ENCODE measurements around the gene ARHGAP44.

DNA sequence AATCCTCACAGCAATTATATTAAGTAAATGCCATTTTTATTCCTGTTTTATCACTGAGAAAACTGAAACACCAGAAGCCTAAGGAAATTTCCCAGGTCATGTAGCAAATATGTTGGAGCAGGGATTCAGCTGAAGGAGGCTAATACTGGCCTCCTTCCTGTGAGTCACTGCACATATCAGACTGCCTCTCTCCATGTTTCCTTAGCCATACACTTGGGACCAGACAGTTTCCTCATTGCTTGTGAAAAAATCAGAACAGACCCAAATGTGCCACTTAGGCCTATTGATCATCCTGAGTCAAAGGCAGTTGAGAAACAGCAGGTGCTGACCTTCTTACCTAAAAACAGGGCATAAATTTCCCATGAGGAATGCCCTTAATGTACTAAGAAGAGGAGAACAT is 247.5 kb downstream of the ARHGAP44 start:
- no peak for TF ChIP-seq POLR2A (IDR thresholded peaks at IDR 0.05)
- TF ChIP-seq, protein P1, sequence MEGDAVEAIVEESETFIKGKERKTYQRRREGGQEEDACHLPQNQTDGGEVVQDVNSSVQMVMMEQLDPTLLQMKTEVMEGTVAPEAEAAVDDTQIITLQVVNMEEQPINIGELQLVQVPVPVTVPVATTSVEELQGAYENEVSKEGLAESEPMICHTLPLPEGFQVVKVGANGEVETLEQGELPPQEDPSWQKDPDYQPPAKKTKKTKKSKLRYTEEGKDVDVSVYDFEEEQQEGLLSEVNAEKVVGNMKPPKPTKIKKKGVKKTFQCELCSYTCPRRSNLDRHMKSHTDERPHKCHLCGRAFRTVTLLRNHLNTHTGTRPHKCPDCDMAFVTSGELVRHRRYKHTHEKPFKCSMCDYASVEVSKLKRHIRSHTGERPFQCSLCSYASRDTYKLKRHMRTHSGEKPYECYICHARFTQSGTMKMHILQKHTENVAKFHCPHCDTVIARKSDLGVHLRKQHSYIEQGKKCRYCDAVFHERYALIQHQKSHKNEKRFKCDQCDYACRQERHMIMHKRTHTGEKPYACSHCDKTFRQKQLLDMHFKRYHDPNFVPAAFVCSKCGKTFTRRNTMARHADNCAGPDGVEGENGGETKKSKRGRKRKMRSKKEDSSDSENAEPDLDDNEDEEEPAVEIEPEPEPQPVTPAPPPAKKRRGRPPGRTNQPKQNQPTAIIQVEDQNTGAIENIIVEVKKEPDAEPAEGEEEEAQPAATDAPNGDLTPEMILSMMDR (IDR thresholded peaks at IDR 0.05) = no peak
- no peak for TF ChIP-seq EP300 (IDR thresholded peaks at IDR 0.05)

All from stomach (tissue), 4 donors.